Immature natural killer cell (primary cell): ENCODE data around the gene SENP8. TPM values are rescaled to one million over a fixed set of nuclear protein-coding genes. Genes with fewer than 3 reads are reported as not detected.
"Not testable (repeated sequence)": the region's sequence is repeated elsewhere in the genome, so short reads cannot be mapped to it uniquely, and the experiment has no call there.

ENCODE experiments used
- DNase-seq, 3 donors: peaks; one replicate each; pipeline ENCODE4 v3.0.0; 2022; ENCODE audit warnings: mixed read lengths in 1 of 3
- H3K27ac Mint-ChIP-seq, 6 donors: one replicate each; pipeline ENCODE4 v1.8.0; 2020; ENCODE audit warnings: mixed read lengths in 6 of 6, mild to moderate bottlenecking in 5 of 6, inconsistent platforms in 4 of 6, moderate library complexity in 3 of 6
- H3K27me3 Mint-ChIP-seq, 3 donors: one replicate each; pipeline ENCODE4 v1.8.0; 2020 to 2021; ENCODE audit warnings: low read depth in 3 of 3, mild to moderate bottlenecking in 3 of 3, mixed read lengths in 3 of 3, moderate library complexity in 3 of 3, inconsistent platforms in 1 of 3
- H3K36me3 Mint-ChIP-seq, 3 donors: one replicate each; pipeline ENCODE4 v1.8.0; 2020; ENCODE audit warnings: mixed read lengths in 3 of 3, inconsistent platforms in 2 of 3, mild to moderate bottlenecking in 2 of 3
- H3K4me1 Mint-ChIP-seq, 2 donors: one replicate each; pipeline ENCODE4 v1.8.0; 2020; ENCODE audit warnings: inconsistent platforms in 2 of 2, mild to moderate bottlenecking in 2 of 2, mixed read lengths in 2 of 2, moderate library complexity in 1 of 2
- H3K4me3 Mint-ChIP-seq, 5 donors: one replicate each; pipeline ENCODE4 v1.8.0; 2020; ENCODE audit warnings: mild to moderate bottlenecking in 5 of 5, mixed read lengths in 5 of 5, inconsistent platforms in 3 of 5, moderate library complexity in 3 of 5
- H3K9me3 Mint-ChIP-seq, 6 donors: one replicate each; pipeline ENCODE4 v1.8.0; 2020; ENCODE audit warnings: mild to moderate bottlenecking in 6 of 6, mixed read lengths in 6 of 6, inconsistent platforms in 4 of 6, moderate library complexity in 3 of 6
- polyA plus RNA-seq, 3 donors: library from polyadenylated mRNA; unstranded; fragments of 300-500 nt; fragmentation: Illumina TruSeq; gene quantifications; one replicate each; pipeline ENCODE4 v1.2.3, GENCODE V29; 2021

SENP8 gene
- polyA plus RNA-seq, 3 donors from 2014 or later = 0.67 to 0.69 TPM; not detected in 1

DNA sequence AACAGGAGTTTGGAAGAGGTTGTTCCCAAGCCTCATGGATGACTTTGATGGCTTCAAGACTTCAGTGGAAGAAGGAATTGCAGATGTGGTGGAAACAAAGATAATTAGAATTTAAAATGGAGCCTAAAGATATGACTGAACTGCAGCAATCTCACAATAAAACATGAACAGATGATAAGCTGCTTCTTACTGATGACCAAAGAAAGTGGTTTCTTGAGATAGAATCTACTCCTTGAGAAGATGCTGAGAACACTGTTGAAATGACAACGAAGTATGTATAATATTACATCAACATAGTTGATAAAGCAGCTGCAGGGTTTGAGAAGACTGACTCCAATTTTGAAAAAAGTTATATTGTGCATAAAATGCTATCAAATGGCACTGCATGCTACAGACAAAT lies 21.4 kb upstream of the SENP8 start:
- H3K36me3 Mint-ChIP-seq = peaks cover 0 to 3% (median 0%) of the 10 kb centered on the region in 3 donors
- H3K27me3 Mint-ChIP-seq = peaks cover 0 to 2% (median 1%) of the 10 kb centered on the region in 3 donors
- H3K9me3 Mint-ChIP-seq = no peaks in the 10 kb centered on the region
- no peak overlapping the region for H3K27ac Mint-ChIP-seq
- peaks cover 0 to 12% of the 10 kb centered on the region in 2 donors for H3K4me1 Mint-ChIP-seq
- no peak for DNase-seq
- H3K4me3 Mint-ChIP-seq = no peak overlapping the region

DNA sequence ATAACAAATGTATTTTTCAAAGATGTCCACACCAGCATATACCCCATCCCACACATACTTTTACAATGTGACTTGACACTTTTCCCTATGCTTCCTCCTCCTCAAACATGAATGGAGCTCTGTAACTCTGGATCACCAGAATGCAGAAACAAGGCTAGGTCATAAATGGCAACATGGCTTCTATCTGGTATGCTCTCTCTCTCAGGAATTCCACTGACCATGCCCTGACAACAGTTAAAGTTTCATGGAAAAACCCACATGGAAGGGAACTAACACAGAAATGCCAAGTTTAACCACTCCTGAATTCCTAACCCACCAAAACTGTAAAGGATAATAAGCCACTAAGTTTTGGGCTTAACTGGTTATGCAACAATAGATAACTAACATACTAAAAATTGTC lies 20.2 kb upstream of the SENP8 start:
- Mint-ChIP-seq H3K9me3 (no peaks in the 10 kb centered on the region), H3K4me3 (no peak overlapping the region), H3K4me1 (peaks cover 0 to under 1% of the 10 kb centered on the region in 2 donors), H3K27me3 (peaks cover 0 to 3% (median 1%) of the 10 kb centered on the region in 3 donors), H3K27ac (no peak overlapping the region), H3K36me3 (peaks cover 0 to 3% (median 0%) of the 10 kb centered on the region in 3 donors)
- no peak for DNase-seq

DNA sequence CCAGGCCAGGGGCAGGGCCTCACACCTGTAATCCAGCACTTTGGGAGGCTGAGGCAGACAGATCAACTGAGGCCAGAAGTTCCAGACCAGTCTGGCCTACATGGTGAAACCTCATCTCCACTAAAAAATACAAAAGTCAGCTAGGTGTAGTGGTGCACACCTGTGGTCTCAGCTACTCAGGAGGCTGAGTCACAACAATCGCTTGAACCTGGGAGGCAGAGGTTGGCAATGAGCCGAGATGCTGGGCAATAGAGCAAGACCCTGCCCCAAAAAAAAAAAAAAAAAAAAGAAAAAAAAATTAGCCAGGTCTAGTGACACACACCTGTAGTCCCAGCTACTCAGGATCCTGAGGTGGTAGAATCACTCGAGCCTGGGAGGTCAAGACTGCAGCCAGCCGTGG lies 19.0 kb upstream of the SENP8 start:
- H3K27ac Mint-ChIP-seq = no peak overlapping the region
- H3K4me1 Mint-ChIP-seq = no peaks in the 10 kb centered on the region
- DNase-seq = no peak
- peaks cover 0 to 4% (median 1%) of the 10 kb centered on the region in 3 donors for H3K27me3 Mint-ChIP-seq
- no peaks in the 10 kb centered on the region for H3K9me3 Mint-ChIP-seq
- H3K36me3 Mint-ChIP-seq = peaks cover 0 to 3% (median 0%) of the 10 kb centered on the region in 3 donors
- no peak overlapping the region for H3K4me3 Mint-ChIP-seq

DNA sequence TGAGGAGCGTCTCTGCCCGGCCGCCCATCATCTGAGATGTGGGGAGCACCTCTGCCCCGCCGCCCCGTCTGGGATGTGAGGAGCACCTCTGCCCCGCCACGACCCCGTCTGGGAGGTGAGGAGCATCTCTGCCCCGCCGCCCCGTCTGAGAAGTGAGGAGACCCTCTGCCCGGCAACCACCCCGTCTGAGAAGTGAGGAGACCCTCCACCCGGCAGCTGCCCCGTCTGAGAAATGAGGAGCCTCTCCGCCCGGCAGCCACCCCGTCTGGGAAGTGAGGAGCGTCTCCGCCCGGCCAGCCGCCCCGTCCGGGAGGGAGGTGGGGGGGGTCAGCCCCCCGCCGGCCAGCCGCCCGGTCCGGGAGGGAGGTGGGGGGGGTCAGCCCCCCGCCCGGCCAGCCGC lies 17.7 kb upstream of the SENP8 start:
- H3K4me1 Mint-ChIP-seq, DNase-seq, H3K36me3 Mint-ChIP-seq, H3K27me3 Mint-ChIP-seq, H3K4me3 Mint-ChIP-seq, H3K9me3 Mint-ChIP-seq, H3K27ac Mint-ChIP-seq: not testable (repeated sequence)

DNA sequence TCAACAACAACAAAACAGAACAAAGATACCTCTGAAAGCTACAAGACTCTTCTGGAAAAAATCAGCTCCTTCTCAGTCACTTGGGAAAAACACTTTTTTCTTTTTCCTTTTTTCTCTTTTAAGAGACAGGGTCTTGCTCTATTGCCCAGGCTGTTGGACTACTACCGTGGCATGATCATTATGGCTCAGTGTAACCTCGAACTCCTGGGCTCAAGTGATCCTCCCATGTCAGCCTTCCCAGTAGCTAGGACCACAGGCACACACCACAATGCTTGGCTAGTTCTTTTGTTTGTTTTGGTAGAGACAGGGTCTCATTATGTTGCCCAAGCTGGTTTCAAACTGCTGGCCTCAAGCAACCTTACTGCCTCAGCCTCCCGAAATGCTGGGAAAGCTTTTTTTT lies 13.1 kb upstream of the SENP8 start:
- Mint-ChIP-seq H3K4me3 (no peak overlapping the region), H3K27ac (no peak overlapping the region), H3K9me3 (no peaks in the 10 kb centered on the region), H3K27me3 (peaks cover 0 to 2% (median 0%) of the 10 kb centered on the region in 3 donors), H3K4me1 (peaks cover 3 to 5% of the 10 kb centered on the region in 2 donors), H3K36me3 (no peaks in the 10 kb centered on the region)
- DNase-seq = no peak

DNA sequence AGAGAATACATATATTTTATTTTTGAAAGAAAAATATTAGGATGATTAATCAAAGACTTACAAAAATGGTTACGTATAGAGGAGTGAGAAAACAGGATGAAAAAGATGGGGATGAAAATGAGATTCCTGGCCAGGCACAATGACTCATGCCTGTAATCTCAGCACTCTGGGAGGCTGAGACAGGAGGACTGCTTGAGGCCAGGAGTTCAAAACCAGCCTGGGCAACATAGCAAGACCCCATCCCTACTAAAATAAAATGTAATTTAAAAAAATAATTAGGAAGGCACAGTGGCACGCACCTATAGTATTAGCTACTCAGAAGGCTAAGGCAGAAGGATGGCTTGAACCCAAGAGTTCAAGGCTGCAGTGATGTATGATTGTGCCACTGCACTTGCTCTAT lies 12.1 kb upstream of the SENP8 start:
- Mint-ChIP-seq H3K27ac (no peak overlapping the region), H3K4me3 (no peak overlapping the region), H3K27me3 (peaks cover 0 to 2% (median 0%) of the 10 kb centered on the region in 3 donors)

DNA sequence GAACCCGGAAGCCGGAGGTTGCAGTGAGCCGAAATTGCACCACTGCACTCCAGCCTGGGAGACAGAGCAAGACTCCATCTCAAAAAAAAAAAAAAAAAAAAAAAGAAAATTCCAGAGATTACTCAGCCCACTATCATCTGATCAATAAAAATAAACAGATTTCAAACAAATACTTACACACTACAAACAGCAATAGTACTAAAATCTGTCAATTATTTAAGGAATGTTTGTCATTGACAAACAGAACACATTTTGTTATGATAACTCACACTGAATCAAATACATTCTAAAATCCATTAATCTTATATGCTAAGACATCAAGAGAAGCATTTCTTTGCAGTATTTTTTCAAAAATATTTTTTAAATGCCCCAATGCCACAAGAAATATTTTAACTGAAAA lies 7.8 kb upstream of the SENP8 start:
- H3K36me3 Mint-ChIP-seq = no peaks in the 10 kb centered on the region
- H3K4me1 Mint-ChIP-seq = peaks cover 3 to 5% of the 10 kb centered on the region in 2 donors
- H3K27ac Mint-ChIP-seq = no peak overlapping the region

More for the DNA sequence above, 12.1 kb upstream of the SENP8 start:
- Mint-ChIP-seq H3K4me1 (peaks cover 3 to 5% of the 10 kb centered on the region in 2 donors), H3K9me3 (no peaks in the 10 kb centered on the region), H3K36me3 (no peaks in the 10 kb centered on the region)
- no peak for DNase-seq

DNA sequence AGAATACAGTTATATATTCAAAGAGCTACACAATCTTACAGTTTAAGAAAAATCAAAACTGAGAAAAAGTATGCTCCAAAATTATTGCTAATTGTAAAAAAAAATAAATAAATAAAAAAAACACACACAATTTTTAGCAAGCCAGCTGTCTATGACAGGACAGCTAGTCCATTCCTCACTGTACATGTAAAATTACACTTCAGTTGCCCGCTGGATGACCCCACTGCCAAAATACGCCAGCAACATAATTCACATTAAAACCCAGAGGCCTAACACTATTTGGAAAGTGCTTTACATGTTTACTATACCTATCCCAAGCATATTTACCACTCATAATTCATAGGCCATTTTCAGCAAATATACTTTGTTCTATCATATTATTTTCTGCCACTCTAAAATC lies 6.1 kb upstream of the SENP8 start:
- peaks cover 0 to 2% (median under 1%) of the 10 kb centered on the region in 3 donors for H3K27me3 Mint-ChIP-seq
- no peak overlapping the region for H3K27ac Mint-ChIP-seq
- no peaks in the 10 kb centered on the region for H3K36me3 Mint-ChIP-seq
- DNase-seq = no peak
- no peak overlapping the region for H3K4me3 Mint-ChIP-seq
- H3K4me1 Mint-ChIP-seq = peaks cover 15 to 19% of the 10 kb centered on the region in 2 donors
- no peaks in the 10 kb centered on the region for H3K9me3 Mint-ChIP-seq

More for the DNA sequence above, 7.8 kb upstream of the SENP8 start:
- H3K9me3 Mint-ChIP-seq = no peaks in the 10 kb centered on the region
- no peak for DNase-seq
- no peak overlapping the region for H3K4me3 Mint-ChIP-seq
- H3K27me3 Mint-ChIP-seq = no peaks in the 10 kb centered on the region

DNA sequence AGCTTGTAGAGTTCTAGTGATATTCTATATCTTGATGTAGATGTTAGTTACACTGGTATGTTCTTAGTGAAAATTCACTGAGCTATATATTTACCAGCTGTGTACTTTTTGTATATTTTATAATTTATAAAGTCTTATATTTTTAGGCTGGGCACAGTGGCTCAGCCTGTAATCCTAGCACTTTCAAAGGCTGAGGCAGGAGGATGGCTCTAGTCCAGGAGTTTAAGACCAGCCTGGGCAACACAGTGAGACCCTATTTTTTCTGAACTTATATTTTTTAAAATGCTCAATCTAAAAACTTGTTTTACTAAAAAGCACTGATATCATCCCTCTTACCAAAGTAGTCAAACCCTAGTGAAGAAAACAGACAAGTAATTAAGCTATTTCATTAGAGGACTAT lies 5.4 kb upstream of the SENP8 start:
- Mint-ChIP-seq H3K4me1 (peaks cover 17 to 20% of the 10 kb centered on the region in 2 donors), H3K36me3 (no peaks in the 10 kb centered on the region), H3K4me3 (no peak overlapping the region), H3K27ac (no peak overlapping the region), H3K9me3 (no peaks in the 10 kb centered on the region), H3K27me3 (peaks cover 0 to 3% (median 2%) of the 10 kb centered on the region in 3 donors)
- no peak for DNase-seq

DNA sequence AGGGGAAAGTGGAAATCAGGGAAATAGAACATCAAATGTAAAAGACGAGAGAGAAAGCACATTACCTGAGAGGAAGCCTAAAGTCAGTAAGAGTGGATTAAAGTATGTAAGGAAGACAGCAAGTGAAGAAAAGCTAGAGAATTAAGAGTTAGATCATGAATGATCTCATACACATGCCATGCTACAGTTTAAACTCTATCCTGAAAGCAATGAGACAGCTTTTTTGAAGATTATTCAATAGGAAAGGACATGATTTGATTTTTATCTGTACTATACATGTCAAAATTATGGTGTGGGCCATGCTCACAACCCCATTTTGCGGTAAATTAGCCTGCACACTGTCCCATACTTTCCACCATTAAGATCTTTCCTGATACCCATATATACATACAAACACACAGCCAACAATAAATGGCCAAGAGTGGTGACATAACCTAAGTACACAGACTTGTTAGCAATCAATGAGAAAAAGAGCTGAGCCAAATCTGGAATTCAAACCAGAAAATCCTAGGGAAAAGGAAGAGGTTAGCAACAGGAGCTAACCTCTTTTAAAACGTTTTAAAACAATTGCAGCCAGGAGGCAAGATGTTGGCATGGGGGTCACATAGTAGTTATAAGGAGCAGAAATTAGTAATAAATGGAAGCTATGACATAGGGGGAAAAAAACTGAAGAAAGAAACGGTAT lies 4.7 kb upstream of the SENP8 start:
- no peak overlapping the region for H3K4me3 Mint-ChIP-seq
- H3K4me1 Mint-ChIP-seq = peaks cover 17 to 19% of the 10 kb centered on the region in 2 donors
- H3K27ac Mint-ChIP-seq = peak overlapping the region in 1 of 6 donors; percentile 10
- H3K36me3 Mint-ChIP-seq = no peaks in the 10 kb centered on the region
- no peak for DNase-seq
- no peaks in the 10 kb centered on the region for H3K9me3 Mint-ChIP-seq
- peaks cover 3 to 9% (median 7%) of the 10 kb centered on the region in 3 donors for H3K27me3 Mint-ChIP-seq

DNA sequence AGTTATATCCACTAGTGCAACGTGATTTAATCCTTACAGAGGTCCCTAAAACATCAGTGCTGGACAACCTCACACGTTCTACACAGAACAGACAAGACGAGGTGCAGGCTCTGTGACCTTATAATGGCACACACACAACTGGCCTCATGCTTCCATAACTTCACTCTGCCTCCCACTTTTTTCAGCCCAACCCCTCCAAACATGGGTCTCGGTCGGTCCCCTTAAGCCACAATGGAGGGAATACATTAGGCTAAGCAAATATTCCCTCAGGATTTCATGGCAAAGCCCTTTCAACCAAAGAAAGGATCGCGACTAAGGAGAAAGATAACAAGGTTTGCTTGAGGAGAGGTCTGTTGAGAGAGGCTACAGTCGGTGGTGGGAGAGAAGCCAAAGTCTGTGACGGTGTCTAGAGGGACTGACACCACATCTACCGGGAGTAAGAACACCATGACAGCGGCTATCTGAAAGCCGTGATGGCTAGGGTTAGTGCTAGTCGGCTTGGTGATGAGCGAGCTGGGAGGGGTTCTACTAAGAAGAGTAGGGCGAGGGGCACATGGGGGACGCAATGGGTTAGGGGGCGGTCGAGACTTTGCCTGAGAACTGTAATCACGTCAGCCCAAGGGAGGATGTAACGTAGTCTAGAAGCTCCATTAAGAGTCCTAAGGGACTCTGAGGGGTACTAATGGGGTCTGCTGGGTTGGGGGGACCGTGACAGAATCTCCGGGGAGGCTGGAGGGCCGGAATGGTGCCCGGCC lies 1.3 kb upstream of the SENP8 start:
- Mint-ChIP-seq H3K9me3 (no peaks in the 10 kb centered on the region), H3K27ac (peak overlapping the region; percentile 74 to 93 (median 89)), H3K4me1 (peaks cover 25% of the 10 kb centered on the region in 2 donors), H3K36me3 (no peaks in the 10 kb centered on the region), H3K27me3 (peaks cover 3 to 11% (median 9%) of the 10 kb centered on the region in 3 donors), H3K4me3 (peak overlapping the region; percentile 95 to 98 (median 97))
- DNase-seq = no peak

DNA sequence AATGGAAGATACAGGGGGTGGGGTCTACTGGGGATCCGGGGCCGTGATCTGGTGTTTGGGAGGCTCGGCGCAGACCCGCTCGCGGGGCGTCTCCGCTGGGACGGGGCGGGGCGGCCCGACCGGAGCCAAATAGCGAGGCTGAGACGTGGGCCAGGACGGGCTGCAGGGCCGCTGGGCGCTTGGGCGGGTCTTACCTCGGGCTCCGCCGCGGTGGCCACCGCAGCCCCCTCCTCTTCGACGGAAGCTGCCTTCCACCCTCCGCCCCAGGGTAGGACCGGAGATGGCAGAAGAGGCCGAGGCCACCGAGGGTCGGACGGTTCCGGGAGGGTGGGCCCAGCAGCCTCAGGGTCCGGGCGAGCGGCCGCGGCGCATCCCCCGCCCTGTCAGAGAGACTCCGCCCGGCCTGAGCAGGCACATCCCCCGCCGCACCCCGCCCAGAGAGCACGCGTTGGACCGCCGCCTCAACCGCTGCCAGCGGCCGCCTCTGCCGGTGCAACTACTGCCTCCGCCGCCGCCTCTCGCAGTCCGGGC lies 652 bp upstream of the SENP8 start:
- Mint-ChIP-seq H3K27me3 (peaks cover 3 to 11% (median 9%) of the 10 kb centered on the region in 3 donors), H3K4me1 (peaks cover 25% of the 10 kb centered on the region in 2 donors), H3K36me3 (no peaks in the 10 kb centered on the region), H3K9me3 (no peaks in the 10 kb centered on the region), H3K4me3 (peak overlapping the region; percentile 95 to 98 (median 97)), H3K27ac (peak overlapping the region; percentile 74 to 95 (median 90))
- peak in 1 of 3 donors; percentile 62 for DNase-seq

DNA sequence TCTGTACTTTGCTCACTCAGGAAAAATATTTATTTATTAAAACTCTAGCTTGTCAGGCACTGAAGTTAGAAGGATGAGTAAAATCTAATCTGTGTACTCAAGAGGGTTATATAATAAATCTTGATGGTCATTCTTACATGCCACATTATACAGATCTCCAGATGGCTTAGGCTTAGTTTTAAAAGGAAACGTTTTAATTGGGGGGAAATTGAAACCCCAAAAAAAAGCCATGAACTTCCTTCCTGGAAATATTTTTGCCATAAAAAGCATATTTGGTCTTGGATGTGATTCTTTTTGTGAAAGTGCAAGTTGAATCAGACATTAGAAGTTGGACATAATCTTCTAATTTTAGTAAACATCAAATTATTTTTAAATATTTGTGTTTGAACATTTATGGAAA lies 6.0 kb downstream of the SENP8 start:
- peaks cover 0 to 4% (median 0%) of the 10 kb centered on the region in 3 donors for H3K27me3 Mint-ChIP-seq
- peaks cover 0 to under 1% of the 10 kb centered on the region in 2 donors for H3K4me1 Mint-ChIP-seq
- H3K36me3 Mint-ChIP-seq = no peaks in the 10 kb centered on the region
- H3K9me3 Mint-ChIP-seq = no peaks in the 10 kb centered on the region
- DNase-seq = no peak
- no peak overlapping the region for H3K27ac Mint-ChIP-seq
- no peak overlapping the region for H3K4me3 Mint-ChIP-seq

DNA sequence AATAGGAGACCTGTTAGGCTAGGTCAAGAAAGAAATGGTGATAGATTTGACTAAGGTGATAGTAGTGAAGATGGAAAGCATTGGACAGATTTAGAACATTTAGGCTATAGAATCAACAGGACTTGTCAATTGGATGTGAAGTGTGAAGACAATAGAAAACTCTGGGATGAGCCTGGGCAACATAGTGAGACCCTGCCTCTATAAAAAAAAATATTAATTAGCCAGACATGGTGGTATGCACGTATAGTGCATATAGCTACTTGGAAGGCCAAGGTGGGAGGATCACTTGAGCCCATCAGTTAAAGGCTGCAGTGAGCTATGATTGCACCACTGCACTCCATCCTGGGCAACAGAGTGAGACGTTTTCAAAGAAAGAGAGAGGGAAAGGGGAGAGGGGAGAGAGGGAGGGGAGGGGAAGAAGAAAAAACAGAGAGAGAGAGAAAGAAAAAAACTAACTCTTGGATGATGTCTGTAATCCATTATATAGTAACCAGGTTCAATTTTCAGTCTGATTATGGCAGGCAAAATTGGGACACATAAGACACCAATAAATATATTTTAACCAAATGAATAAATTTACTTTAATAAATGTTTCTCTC lies 9.6 kb downstream of the SENP8 start:
- no peaks in the 10 kb centered on the region for H3K36me3 Mint-ChIP-seq
- H3K4me3 Mint-ChIP-seq = no peak overlapping the region
- H3K27ac Mint-ChIP-seq = peak overlapping the region in 1 of 6 donors; percentile 6
- no peaks in the 10 kb centered on the region for H3K4me1 Mint-ChIP-seq
- H3K27me3 Mint-ChIP-seq = peaks cover 0 to 4% (median 0%) of the 10 kb centered on the region in 3 donors
- no peak for DNase-seq
- H3K9me3 Mint-ChIP-seq = no peaks in the 10 kb centered on the region
